WTC11 (cell line): ENCODE results near the gene COPB2. TPM values are rescaled to one million over a fixed set of nuclear protein-coding genes. Genes with fewer than 3 reads are reported as not detected.

ENCODE experiments used
- ATAC-seq: fragments of 200-7000 bp; cut with Tn5 transposase; 2 replicates; pipeline ENCODE4 v1.10.0; 2021; ENCODE audit warnings: mild to moderate bottlenecking, moderate library complexity
- CTCF ChIA-PET: fragments of 300-600 bp; sonication (Branson Sonifier 250); formaldehyde crosslinking; loops from one replicate; lab custom pipeline; 2021; ENCODE audit warnings: antibody characterized with exemption; lab: Charles Lee
- POLR2A ChIA-PET: fragments of 350-600 bp; sonication (Branson Sonifier 250); formaldehyde crosslinking; loops from one replicate; lab custom pipeline; 2021; ENCODE audit warnings: antibody characterized with exemption; lab: Charles Lee
- DNase-seq: peaks from one replicate; pipeline ENCODE4 v3.0.0; 2021; ENCODE audit warnings: low spot score
- H3K27ac Mint-ChIP-seq: 2 replicates; pipeline ENCODE4 v1.8.0; 2021; ENCODE audit warnings: mixed read lengths
- H3K27me3 Mint-ChIP-seq: 2 replicates; pipeline ENCODE4 v1.8.0; 2021; ENCODE audit warnings: low read depth, mild to moderate bottlenecking, moderate library complexity, mixed read lengths
- H3K36me3 Mint-ChIP-seq: 2 replicates; pipeline ENCODE4 v1.8.0; 2021; ENCODE audit warnings: mixed read lengths
- H3K4me1 Mint-ChIP-seq: 2 replicates; pipeline ENCODE4 v1.8.0; 2022; ENCODE audit warnings: mixed read lengths
- H3K4me3 Mint-ChIP-seq: 2 replicates; pipeline ENCODE4 v1.8.0; 2021; ENCODE audit warnings: mild to moderate bottlenecking, moderate library complexity, mixed read lengths
- H3K9me3 Mint-ChIP-seq: 2 replicates; pipeline ENCODE4 v1.8.0; 2021; ENCODE audit warnings: mixed read lengths
- AFF4 ChIP-seq: sonication (generic); formaldehyde crosslinking; IDR thresholded peaks from 2 replicates; pipeline ENCODE4 v1.8.1; 2023; ENCODE audit warnings: mild to moderate bottlenecking, missing genetic modification reagents, borderline replicate concordance
- CBFB ChIP-seq: sonication (generic); formaldehyde crosslinking; IDR thresholded peaks from 2 replicates; pipeline ENCODE4 v1.8.1; 2022; ENCODE audit warnings: mild to moderate bottlenecking, low read depth, missing genetic modification reagents
- E2F4 ChIP-seq: sonication (generic); formaldehyde crosslinking; IDR thresholded peaks from 2 replicates; pipeline ENCODE4 v1.8.1; 2022; ENCODE audit warnings: low read depth, mild to moderate bottlenecking, moderate library complexity, missing genetic modification reagents, borderline replicate concordance
- E2F5 ChIP-seq: sonication (generic); formaldehyde crosslinking; IDR thresholded peaks from 2 replicates; pipeline ENCODE4 v1.8.1; 2022; ENCODE audit warnings: mild to moderate bottlenecking, moderate library complexity, missing genetic modification reagents
- EMX1 ChIP-seq: fragments of 250-450 bp; sonication (Bioruptor Pico); IDR thresholded peaks from 2 replicates; pipeline ENCODE4 v1.8.0; 2021; ENCODE audit warnings: mild to moderate bottlenecking
- ETV6 ChIP-seq: sonication (generic); formaldehyde crosslinking; IDR thresholded peaks from 2 replicates; pipeline ENCODE4 v1.8.1; 2022; ENCODE audit warnings: mild to moderate bottlenecking, missing genetic modification reagents
- JAZF1 ChIP-seq: fragments of 250-450 bp; sonication (Bioruptor Pico); IDR thresholded peaks from 2 replicates; pipeline ENCODE4 v1.9.0; 2021; ENCODE audit warnings: moderate library complexity, mild to moderate bottlenecking, inconsistent platforms
- NFE2L1 ChIP-seq: sonication (generic); formaldehyde crosslinking; IDR thresholded peaks from 2 replicates; pipeline ENCODE4 v1.8.1; 2023; ENCODE audit warnings: missing genetic modification reagents
- NR1H2 ChIP-seq: sonication (generic); formaldehyde crosslinking; IDR thresholded peaks from 2 replicates; pipeline ENCODE4 v1.9.0; 2021; ENCODE audit warnings: mild to moderate bottlenecking, moderate library complexity, missing genetic modification reagents
- ZNF263 ChIP-seq: sonication (generic); formaldehyde crosslinking; IDR thresholded peaks from 2 replicates; pipeline ENCODE4 v1.8.1; 2022; ENCODE audit warnings: low read depth, mild to moderate bottlenecking, moderate library complexity, missing genetic modification reagents
- ZNF512 ChIP-seq: sonication (generic); formaldehyde crosslinking; IDR thresholded peaks from 2 replicates; pipeline ENCODE4 v1.8.1; 2022; ENCODE audit warnings: missing genetic modification reagents, borderline replicate concordance
- total RNA-seq: library from RNA; stranded (reverse); gene quantifications from 3 replicates; pipeline ENCODE4 v1.2.3, GENCODE V29; 2021
- TF ChIP-seq, protein P1 (sequence below): sonication (generic); formaldehyde crosslinking; IDR thresholded peaks from 2 replicates; pipeline ENCODE4 v1.8.0; 2022; ENCODE audit warnings: mild to moderate bottlenecking, missing genetic modification reagents
- TF ChIP-seq, protein P2 (sequence below): sonication (generic); formaldehyde crosslinking; conservative IDR thresholded peaks from 2 replicates; pipeline ENCODE4 v1.8.1; 2022; ENCODE audit warnings: mild to moderate bottlenecking, missing genetic modification reagents

COPB2 gene
- total RNA-seq, 1 experiment from 2014 or later = 141 TPM

DNA sequence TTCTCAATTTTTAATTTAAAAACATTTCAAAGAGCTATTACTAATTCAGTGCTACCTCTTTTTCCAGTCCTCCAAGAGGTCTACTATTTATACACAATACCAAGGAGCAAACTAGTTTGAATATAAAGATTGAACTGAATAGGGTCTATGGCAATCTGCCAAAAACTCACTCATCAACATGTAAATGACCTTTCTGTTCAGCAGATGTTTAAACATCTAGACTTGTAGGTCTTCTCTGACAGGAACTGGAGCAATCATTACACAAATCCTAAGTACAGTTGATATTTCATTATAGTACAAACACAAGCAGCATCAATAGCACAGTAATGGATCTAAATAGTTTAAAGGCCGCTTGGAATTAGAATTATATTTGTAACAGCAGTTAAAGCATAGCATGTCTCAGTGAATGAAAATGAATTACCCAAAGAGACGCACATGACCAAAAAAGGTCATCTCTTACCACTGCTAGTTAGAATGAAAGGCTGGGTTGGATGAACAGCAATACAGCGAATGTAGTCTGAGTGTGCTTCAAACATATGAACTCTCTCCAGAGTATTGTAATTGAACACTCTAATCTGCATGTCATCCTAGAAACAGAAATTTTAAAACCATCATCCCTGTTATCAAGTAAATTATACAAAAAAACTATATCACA lies 10.7 kb downstream of the COPB2 start:
- H3K4me3 Mint-ChIP-seq = no peak overlapping the region
- H3K27ac Mint-ChIP-seq = no peak overlapping the region
- peaks cover 62% of the 10 kb centered on the region for H3K36me3 Mint-ChIP-seq
- no peaks in the 10 kb centered on the region for H3K4me1 Mint-ChIP-seq
- no peaks in the 10 kb centered on the region for H3K27me3 Mint-ChIP-seq
- no peak for ATAC-seq
- ChIA-PET CTCF (no interaction called here), POLR2A (no interaction called here)
- no peaks in the 10 kb centered on the region for H3K9me3 Mint-ChIP-seq
- TF ChIP-seq, protein P1, sequence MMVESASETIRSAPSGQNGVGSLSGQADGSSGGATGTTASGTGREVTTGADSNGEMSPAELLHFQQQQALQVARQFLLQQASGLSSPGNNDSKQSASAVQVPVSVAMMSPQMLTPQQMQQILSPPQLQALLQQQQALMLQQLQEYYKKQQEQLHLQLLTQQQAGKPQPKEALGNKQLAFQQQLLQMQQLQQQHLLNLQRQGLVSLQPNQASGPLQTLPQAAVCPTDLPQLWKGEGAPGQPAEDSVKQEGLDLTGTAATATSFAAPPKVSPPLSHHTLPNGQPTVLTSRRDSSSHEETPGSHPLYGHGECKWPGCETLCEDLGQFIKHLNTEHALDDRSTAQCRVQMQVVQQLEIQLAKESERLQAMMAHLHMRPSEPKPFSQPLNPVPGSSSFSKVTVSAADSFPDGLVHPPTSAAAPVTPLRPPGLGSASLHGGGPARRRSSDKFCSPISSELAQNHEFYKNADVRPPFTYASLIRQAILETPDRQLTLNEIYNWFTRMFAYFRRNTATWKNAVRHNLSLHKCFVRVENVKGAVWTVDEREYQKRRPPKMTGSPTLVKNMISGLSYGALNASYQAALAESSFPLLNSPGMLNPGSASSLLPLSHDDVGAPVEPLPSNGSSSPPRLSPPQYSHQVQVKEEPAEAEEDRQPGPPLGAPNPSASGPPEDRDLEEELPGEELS (CRISPR knock-in tag) = no peak
- TF ChIP-seq ZNF512 (CRISPR knock-in tag) (no peak), NR1H2 (CRISPR knock-in tag) (no peak), NFE2L1 (CRISPR knock-in tag) (no peak), JAZF1 (CRISPR knock-in tag) (no peak), AFF4 (CRISPR knock-in tag) (no peak), ZNF263 (no peak), E2F4 (no peak)
- TF ChIP-seq, protein P2, sequence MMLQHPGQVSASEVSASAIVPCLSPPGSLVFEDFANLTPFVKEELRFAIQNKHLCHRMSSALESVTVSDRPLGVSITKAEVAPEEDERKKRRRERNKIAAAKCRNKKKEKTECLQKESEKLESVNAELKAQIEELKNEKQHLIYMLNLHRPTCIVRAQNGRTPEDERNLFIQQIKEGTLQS = no peak
- no peak for DNase-seq

- peaks cover 69% of the 10 kb centered on the region for H3K36me3 Mint-ChIP-seq
- CTCF ChIA-PET = no interaction called here
These were observed 12.1 kb downstream of the COPB2 start for GRCh38 chr3:139377378-139377777.

More at GRCh38 chr3:139377378-139377777, 12.1 kb downstream of the COPB2 start:
- no peak for TF ChIP-seq E2F5 (CRISPR knock-in tag)
- TF ChIP-seq ETV6 (CRISPR knock-in tag) = no peak
- TF ChIP-seq CBFB (CRISPR knock-in tag) = no peak
- no peak for TF ChIP-seq EMX1 (CRISPR knock-in tag)
- POLR2A ChIA-PET = no interaction called here
- DNase-seq (no peak), ATAC-seq (no peak)
- H3K4me3 Mint-ChIP-seq = no peak overlapping the region
- no peaks in the 10 kb centered on the region for H3K27me3 Mint-ChIP-seq
- H3K9me3 Mint-ChIP-seq = no peaks in the 10 kb centered on the region
- H3K4me1 Mint-ChIP-seq = no peaks in the 10 kb centered on the region
- H3K27ac Mint-ChIP-seq = no peak overlapping the region
